SK-N-SH (cell line): ENCODE data around the gene CD320. TPM values are rescaled to one million over a fixed set of nuclear protein-coding genes. Genes with fewer than 3 reads are reported as not detected.

ENCODE experiments used
- CTCF ChIA-PET: fragments of 300-600, 350-600 bp; formaldehyde crosslinking; extraction: SDS; loops from one replicate; lab custom pipeline; 2021; lab: Yijun Ruan, JAX
- POLR2A ChIA-PET: fragments of 350-600 bp; sonication (Branson Sonifier 250); formaldehyde crosslinking; extraction: SDS; loops from one replicate; lab custom pipeline; 2020; ENCODE audit warnings: antibody characterized with exemption, inconsistent platforms; lab: Yijun Ruan, JAX
- DNase-seq: peaks from one replicate; pipeline ENCODE4 v3.0.0; 2012
- H2AFZ ChIP-seq: fragments of 200-600 bp; sonication (generic); 2 replicates; pipeline ENCODE4 v1.8.1; 2016; ENCODE audit warnings: antibody characterized with exemption, mild to moderate bottlenecking, low read depth
- H3F3A ChIP-seq: fragments of 200-600 bp; sonication (generic); replicated peaks from 2 replicates; pipeline ENCODE3; 2016; ENCODE audit warnings: antibody characterized with exemption, mild to moderate bottlenecking; ENCODE audit not compliant: insufficient read depth
- H3K27ac ChIP-seq, 2 experiments: fragments of 200-500 bp in 1 of 2; fragments of 200-600 bp in 1 of 2; sonication (Bioruptor generic) in 1 of 2; sonication (generic), shearing (Covaris generic) in 1 of 2; 2 replicates each; pipeline versions ENCODE4 v1.5.1 to v1.6.1; 2014 to 2016; ENCODE audit warnings: low read depth in 2 of 2, inconsistent platforms in 1 of 2, low read length in 1 of 2, mild to moderate bottlenecking in 1 of 2, mixed read lengths in 1 of 2
- H3K27me3 ChIP-seq: fragments of 200-600 bp; sonication (generic), shearing (Covaris generic); 2 replicates; pipeline ENCODE4 v1.6.1; 2016; ENCODE audit warnings: mixed run types; ENCODE audit not compliant: insufficient read depth
- H3K36me3 ChIP-seq, 2 experiments: fragments of 200-500 bp in 1 of 2; fragments of 200-600 bp in 1 of 2; sonication (Bioruptor generic) in 1 of 2; sonication (generic) in 1 of 2; replicated peaks in 1 of 2; 2 replicates each; pipeline versions ENCODE3 to v1.5.1; 2014 to 2016; ENCODE audit warnings: low read length in 1 of 2, mild to moderate bottlenecking in 1 of 2; ENCODE audit not compliant: insufficient read depth in 2 of 2, control insufficient read depth in 1 of 2
- H3K4me1 ChIP-seq, 2 experiments: fragments of 200-500 bp in 1 of 2; fragments of 200-600 bp in 1 of 2; sonication (Bioruptor generic) in 1 of 2; sonication (generic), shearing (Covaris generic) in 1 of 2; 2 replicates each; pipeline versions ENCODE4 v1.5.1 to v1.6.1; 2014 to 2016; ENCODE audit warnings: low read depth in 1 of 2, low read length in 1 of 2, mixed run types in 1 of 2; ENCODE audit not compliant: insufficient read depth in 2 of 2, control insufficient read depth in 1 of 2
- H3K4me2 ChIP-seq: fragments of 200-600 bp; sonication (generic), shearing (Covaris generic); 2 replicates; pipeline ENCODE4 v1.6.1; 2017; ENCODE audit warnings: mixed run types
- H3K4me3 ChIP-seq, 2 experiments: fragments of 200-500 bp in 1 of 2; fragments of 200-600 bp in 1 of 2; sonication (Bioruptor generic) in 1 of 2; sonication (generic), shearing (Covaris generic) in 1 of 2; 2 replicates each; pipeline versions ENCODE4 v1.5.1 to v1.8.1; 2014 to 2016; ENCODE audit warnings: low read depth in 2 of 2, inconsistent platforms in 1 of 2, low read length in 1 of 2, mild to moderate bottlenecking in 1 of 2, mixed read lengths in 1 of 2, moderate library complexity in 1 of 2
- H3K79me2 ChIP-seq: fragments of 200-600 bp; sonication (generic); 2 replicates; pipeline ENCODE4 v1.8.1; 2017; ENCODE audit warnings: mild to moderate bottlenecking; ENCODE audit not compliant: insufficient read depth
- H3K9ac ChIP-seq: fragments of 200-600 bp; sonication (generic); 2 replicates; pipeline ENCODE4 v1.6.1; 2017; ENCODE audit warnings: mixed run types
- H3K9me2 ChIP-seq: fragments of 200-600 bp; sonication (generic); 2 replicates; pipeline ENCODE4 v1.6.1; 2017; ENCODE audit warnings: mixed run types
- H3K9me3 ChIP-seq: fragments of 200-600 bp; sonication (generic); 2 replicates; pipeline ENCODE4 v1.6.1; 2017; ENCODE audit warnings: mixed run types, mild to moderate bottlenecking, moderate library complexity
- H4K20me1 ChIP-seq: fragments of 200-600 bp; sonication (generic); 2 replicates; pipeline ENCODE4 v1.6.1; 2017; ENCODE audit warnings: mild to moderate bottlenecking, mixed run types; ENCODE audit not compliant: insufficient read depth
- EP300 ChIP-seq, 2 experiments: IDR thresholded peaks; 2 replicates each; pipeline versions ENCODE4 v1.4.0 to v1.6.1; 2012; ENCODE audit warnings: borderline replicate concordance in 1 of 2, low read depth in 1 of 2, low read length in 1 of 2
- EZH2phosphoT487 ChIP-seq: fragments of 200-600 bp; sonication (generic); IDR thresholded peaks from 2 replicates; pipeline ENCODE4 v1.6.1; 2017; ENCODE audit warnings: low read depth, mixed run types, mild to moderate bottlenecking, antibody characterized with exemption, moderate library complexity, borderline replicate concordance
- FOXJ3 ChIP-seq: sonication (generic); formaldehyde crosslinking; IDR thresholded peaks from 2 replicates; pipeline ENCODE4 v1.5.1; 2020; ENCODE audit warnings: mild to moderate bottlenecking, missing genetic modification reagents
- FOXM1 ChIP-seq: IDR thresholded peaks from 2 replicates; pipeline ENCODE4 v1.4.0; 2012; ENCODE audit warnings: low read depth, mild to moderate bottlenecking
- GABPA ChIP-seq: IDR thresholded peaks from 2 replicates; pipeline ENCODE4 v1.4.0; 2012; ENCODE audit warnings: low read depth, mild to moderate bottlenecking
- GATA2 ChIP-seq: sonication (generic); formaldehyde crosslinking; IDR thresholded peaks from 2 replicates; pipeline ENCODE4 v1.5.0; 2020; ENCODE audit warnings: mild to moderate bottlenecking, missing genetic modification reagents
- MXI1 ChIP-seq: IDR thresholded peaks from 2 replicates; pipeline ENCODE4 v1.6.1; 2012; ENCODE audit warnings: mild to moderate bottlenecking, low read depth, low read length, improper control_type of control experiment
- NFIC ChIP-seq: IDR thresholded peaks from 2 replicates; pipeline ENCODE4 v1.4.0; 2012; ENCODE audit warnings: borderline replicate concordance
- PBX3 ChIP-seq: IDR thresholded peaks from 2 replicates; pipeline ENCODE4; 2012
- RXRA ChIP-seq: IDR thresholded peaks from 2 replicates; pipeline ENCODE4 v1.4.0; 2012; ENCODE audit warnings: low read depth, mild to moderate bottlenecking, borderline replicate concordance
- SIN3A ChIP-seq: IDR thresholded peaks from 2 replicates; pipeline ENCODE4 v1.6.1; 2012; ENCODE audit warnings: low read depth, mild to moderate bottlenecking, low read length, moderate library complexity, borderline replicate concordance
- SMC3 ChIP-seq: IDR thresholded peaks from 2 replicates; pipeline ENCODE4 v1.6.1; 2012; ENCODE audit warnings: low read depth, low read length, improper control_type of control experiment
- TAF1 ChIP-seq: IDR thresholded peaks from 2 replicates; pipeline ENCODE4 v1.6.1; 2012; ENCODE audit warnings: low read depth, mild to moderate bottlenecking, low read length, moderate library complexity, borderline replicate concordance
- WGBS: methylation state at CpG from one replicate; pipeline ENCODE4 v1.1.6; 2017; ENCODE audit warnings: low lambda C conversion rate; 5-methylcytosine and 5-hydroxymethylcytosine counted together
- polyA plus RNA-seq, 3 experiments: library from polyadenylated mRNA; depleted of rRNA; stranded (reverse); fragments of >200 nt; gene quantifications; 2 replicates each; pipeline ENCODE4 v1.2.3, GENCODE V29; 2012
- TF ChIP-seq, protein P1 (sequence below): IDR thresholded peaks from 2 replicates; pipeline ENCODE4 v1.4.0; 2012; ENCODE audit warnings: low read depth
- TF ChIP-seq, protein P2 (sequence below): IDR thresholded peaks from 2 replicates; pipeline ENCODE4 v1.4.0; 2012; ENCODE audit warnings: low read depth, borderline replicate concordance
- TF ChIP-seq, protein P3 (sequence below): fragments of 200-600 bp; sonication (generic); IDR thresholded peaks from 2 replicates; pipeline ENCODE4 v1.6.1; 2017; ENCODE audit warnings: antibody characterized with exemption, mild to moderate bottlenecking, moderate library complexity
- TF ChIP-seq, protein P4 (sequence below): fragments of 150-350 bp; IDR thresholded peaks from 2 replicates; pipeline ENCODE4 v1.6.1; 2017; ENCODE audit warnings: antibody characterized with exemption, low read length, low read depth, borderline replicate concordance

CD320 gene
- polyA plus RNA-seq, 1 of the 3 experiments (the other 2 are of a cell fraction): 129 TPM

GRCh38 chr19:8305798-8306197, 2.4 kb downstream of the CD320 start:
- no peaks in the 10 kb centered on the region for H3K27me3 ChIP-seq
- H3K27ac ChIP-seq: no peak overlapping the region
- no peak overlapping the region for H2AFZ ChIP-seq
- peaks cover 4 to 12% of the 10 kb centered on the region in 2 experiments; a peak in 2 of 4 replicates for H3K4me1 ChIP-seq
- POLR2A ChIA-PET: no interaction called here
- H3K79me2 ChIP-seq: peaks cover 10% of the 10 kb centered on the region; the same call in 1 of the 2 replicates
- H3K9me3 ChIP-seq: no peaks in the 10 kb centered on the region
- TF ChIP-seq FOXJ3 (no peak), TAF1 (no peak), GABPA (no peak), GATA2 (CRISPR knock-in tag) (no peak), FOXM1 (no peak), EP300 (IDR thresholded peaks at IDR 0.05; ENCODE audit: borderline replicate concordance in 1 of 2, low read depth in 1 of 2, low read length in 1 of 2) (no peak), SIN3A (no peak), PBX3 (no peak), MXI1 (no peak), NFIC (no peak), EZH2phosphoT487 (no peak), SMC3 (no peak), RXRA (no peak)
- TF ChIP-seq, protein P1, sequence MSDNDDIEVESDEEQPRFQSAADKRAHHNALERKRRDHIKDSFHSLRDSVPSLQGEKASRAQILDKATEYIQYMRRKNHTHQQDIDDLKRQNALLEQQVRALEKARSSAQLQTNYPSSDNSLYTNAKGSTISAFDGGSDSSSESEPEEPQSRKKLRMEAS: no peak
- TF ChIP-seq, protein P2, sequence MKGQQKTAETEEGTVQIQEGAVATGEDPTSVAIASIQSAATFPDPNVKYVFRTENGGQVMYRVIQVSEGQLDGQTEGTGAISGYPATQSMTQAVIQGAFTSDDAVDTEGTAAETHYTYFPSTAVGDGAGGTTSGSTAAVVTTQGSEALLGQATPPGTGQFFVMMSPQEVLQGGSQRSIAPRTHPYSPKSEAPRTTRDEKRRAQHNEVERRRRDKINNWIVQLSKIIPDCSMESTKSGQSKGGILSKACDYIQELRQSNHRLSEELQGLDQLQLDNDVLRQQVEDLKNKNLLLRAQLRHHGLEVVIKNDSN: no peak
- TF ChIP-seq, protein P3, sequence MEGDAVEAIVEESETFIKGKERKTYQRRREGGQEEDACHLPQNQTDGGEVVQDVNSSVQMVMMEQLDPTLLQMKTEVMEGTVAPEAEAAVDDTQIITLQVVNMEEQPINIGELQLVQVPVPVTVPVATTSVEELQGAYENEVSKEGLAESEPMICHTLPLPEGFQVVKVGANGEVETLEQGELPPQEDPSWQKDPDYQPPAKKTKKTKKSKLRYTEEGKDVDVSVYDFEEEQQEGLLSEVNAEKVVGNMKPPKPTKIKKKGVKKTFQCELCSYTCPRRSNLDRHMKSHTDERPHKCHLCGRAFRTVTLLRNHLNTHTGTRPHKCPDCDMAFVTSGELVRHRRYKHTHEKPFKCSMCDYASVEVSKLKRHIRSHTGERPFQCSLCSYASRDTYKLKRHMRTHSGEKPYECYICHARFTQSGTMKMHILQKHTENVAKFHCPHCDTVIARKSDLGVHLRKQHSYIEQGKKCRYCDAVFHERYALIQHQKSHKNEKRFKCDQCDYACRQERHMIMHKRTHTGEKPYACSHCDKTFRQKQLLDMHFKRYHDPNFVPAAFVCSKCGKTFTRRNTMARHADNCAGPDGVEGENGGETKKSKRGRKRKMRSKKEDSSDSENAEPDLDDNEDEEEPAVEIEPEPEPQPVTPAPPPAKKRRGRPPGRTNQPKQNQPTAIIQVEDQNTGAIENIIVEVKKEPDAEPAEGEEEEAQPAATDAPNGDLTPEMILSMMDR: no peak
- TF ChIP-seq, protein P4, sequence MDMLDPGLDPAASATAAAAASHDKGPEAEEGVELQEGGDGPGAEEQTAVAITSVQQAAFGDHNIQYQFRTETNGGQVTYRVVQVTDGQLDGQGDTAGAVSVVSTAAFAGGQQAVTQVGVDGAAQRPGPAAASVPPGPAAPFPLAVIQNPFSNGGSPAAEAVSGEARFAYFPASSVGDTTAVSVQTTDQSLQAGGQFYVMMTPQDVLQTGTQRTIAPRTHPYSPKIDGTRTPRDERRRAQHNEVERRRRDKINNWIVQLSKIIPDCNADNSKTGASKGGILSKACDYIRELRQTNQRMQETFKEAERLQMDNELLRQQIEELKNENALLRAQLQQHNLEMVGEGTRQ: no peak
- TF ChIP-seq, all 33 proteins: peak for 0
- CTCF ChIA-PET: no interaction called here
- no peak overlapping the region for H3K4me3 ChIP-seq
- WGBS: 81% methylated on average over 4 of the region's 4 CpGs
- no peaks in the 10 kb centered on the region for H3K9me2 ChIP-seq
- H4K20me1 ChIP-seq: no peaks in the 10 kb centered on the region
- peaks cover 3 to 6% of the 10 kb centered on the region in 2 experiments for H3K36me3 ChIP-seq
- peaks cover 10% of the 10 kb centered on the region for H3F3A ChIP-seq
- DNase-seq: no peak
- H3K9ac ChIP-seq: no peak overlapping the region
- no peak overlapping the region for H3K4me2 ChIP-seq
